GM18870 (cell line): ENCODE data around the gene DHRS3.
"Not testable (repeated sequence)": the region's sequence is repeated elsewhere in the genome, so short reads cannot be mapped to it uniquely, and the experiment has no call there.

Source experiments
- ATAC-seq: cut with Tn5 transposase; IDR thresholded peaks from one replicate; pipeline ENCODE4 v1.9.1; 2021; ENCODE audit warnings: moderate library complexity; ENCODE audit not compliant: unreplicated experiment

Gene DHRS3

GRCh38 chr1:12617901-12618660 is at the start of gene DHRS3:
DHRS3 (minus strand) TSS chr1:12618210; CDS start chr1:12617348, 862 bp downstream.
- no peak for ATAC-seq

DNA sequence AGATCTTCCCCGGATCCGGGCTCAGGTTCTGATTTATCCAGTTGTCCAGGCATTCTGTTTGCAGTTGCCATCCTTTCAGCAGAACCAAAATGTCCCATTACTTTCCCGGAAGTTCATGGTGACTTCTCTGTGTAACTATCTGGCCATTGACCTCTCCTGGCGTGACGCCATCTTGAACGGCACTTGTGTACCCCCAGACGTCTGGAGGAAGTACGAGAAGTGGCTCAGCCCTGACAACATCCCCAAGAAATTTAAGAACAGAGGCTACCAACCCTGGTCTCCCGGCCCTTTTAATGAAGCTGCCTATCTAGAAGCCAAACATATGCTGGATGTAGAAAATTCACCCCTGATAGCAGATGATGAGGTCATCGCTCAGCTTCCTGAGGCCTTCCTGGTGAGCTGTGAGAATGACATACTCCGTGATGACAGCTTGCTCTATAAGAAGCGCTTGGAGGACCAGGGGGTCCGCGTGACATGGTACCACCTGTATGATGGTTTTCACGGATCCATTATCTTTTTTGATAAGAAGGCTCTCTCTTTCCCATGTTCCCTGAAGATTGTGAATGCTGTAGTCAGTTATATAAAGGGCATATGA is 48.2 kb upstream of the DHRS3 start:
- ATAC-seq: no peak

GRCh38 chr1:12665511-12665910 is 47.5 kb upstream of the DHRS3 start:
- ATAC-seq: no peak

DNA sequence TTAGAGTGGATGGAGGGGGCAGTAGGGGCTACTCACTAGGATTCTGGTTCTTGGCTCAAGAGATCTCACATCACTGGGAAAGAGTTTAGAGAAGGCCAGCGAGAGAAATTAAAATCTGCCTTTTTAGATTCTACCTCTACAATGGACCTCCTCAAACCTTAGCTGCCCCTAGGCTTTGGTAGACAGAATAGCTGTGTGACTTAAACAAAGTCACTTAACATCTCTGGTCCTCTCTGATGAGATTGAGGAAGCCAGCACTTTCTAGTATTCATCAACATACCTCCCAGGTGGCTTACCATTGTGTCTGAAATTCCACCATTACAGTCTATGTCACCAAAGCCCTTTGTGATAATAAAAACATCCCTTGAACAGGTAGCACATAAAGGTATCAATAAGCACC is 44.5 kb upstream of the DHRS3 start:
- ATAC-seq: no peak

DNA sequence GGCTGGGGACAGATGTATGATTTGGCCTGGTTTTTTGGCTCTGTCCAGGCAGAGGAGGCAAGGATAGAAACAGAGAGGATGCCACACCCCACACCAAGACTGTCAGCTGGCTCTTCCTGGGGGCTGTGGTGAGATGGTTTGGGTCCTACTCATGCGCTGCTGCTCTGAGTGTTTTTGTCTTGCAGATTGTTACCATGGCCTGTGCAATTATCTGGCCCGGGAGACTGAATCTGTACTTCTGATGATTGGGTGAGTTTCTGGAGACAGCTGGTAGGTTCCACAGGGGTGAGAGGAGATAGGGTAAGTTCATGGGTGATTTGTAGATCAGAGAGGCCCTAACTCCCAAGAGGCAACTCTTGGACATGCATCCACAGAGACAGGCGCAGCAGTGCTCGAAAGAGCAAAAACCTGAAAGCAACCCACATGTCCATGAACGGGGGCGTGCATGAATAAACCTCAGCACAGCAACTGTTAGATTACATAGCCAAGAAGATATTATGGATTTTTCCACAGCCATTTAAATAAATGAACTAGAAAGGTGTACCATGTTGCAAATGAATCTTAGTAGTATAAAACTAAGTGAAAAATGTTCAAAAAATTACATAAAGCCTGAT is 43.7 kb upstream of the DHRS3 start:
- ATAC-seq: no peak

GRCh38 chr1:12658531-12659453 is 40.8 kb upstream of the DHRS3 start:
- no peak for ATAC-seq

DNA sequence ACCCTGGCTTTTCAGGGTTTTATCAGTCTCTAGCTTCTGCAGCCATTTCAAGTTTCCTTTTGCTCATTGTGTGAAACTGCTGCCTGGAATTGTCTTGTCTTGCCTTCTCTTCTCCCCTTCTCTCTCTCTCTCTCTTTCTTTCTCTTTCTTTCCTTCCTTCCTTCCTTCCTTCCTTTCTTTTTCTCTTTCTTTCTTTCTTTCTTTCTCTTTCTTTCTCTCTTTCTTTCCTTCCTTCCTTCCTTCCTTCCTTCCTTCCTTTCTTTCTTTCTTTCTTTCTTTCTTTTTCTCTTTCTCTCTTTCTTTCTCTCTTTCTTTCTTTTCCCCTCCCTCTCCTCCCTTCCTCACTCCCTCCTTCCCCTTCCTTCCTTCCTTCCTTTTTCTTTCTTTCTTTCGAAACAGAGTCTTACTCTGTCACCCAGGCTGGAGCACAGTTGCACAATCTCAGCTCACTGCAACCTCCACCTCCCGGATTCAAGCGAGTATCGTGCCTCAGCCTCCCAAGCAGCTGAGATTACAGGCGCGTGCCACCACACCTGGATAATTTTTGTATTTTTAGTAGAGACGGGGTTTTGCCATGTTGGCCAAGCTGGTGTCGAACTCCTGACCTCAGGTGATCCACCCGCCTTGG is 40.0 kb upstream of the DHRS3 start:
- not testable (repeated sequence) for ATAC-seq

DNA sequence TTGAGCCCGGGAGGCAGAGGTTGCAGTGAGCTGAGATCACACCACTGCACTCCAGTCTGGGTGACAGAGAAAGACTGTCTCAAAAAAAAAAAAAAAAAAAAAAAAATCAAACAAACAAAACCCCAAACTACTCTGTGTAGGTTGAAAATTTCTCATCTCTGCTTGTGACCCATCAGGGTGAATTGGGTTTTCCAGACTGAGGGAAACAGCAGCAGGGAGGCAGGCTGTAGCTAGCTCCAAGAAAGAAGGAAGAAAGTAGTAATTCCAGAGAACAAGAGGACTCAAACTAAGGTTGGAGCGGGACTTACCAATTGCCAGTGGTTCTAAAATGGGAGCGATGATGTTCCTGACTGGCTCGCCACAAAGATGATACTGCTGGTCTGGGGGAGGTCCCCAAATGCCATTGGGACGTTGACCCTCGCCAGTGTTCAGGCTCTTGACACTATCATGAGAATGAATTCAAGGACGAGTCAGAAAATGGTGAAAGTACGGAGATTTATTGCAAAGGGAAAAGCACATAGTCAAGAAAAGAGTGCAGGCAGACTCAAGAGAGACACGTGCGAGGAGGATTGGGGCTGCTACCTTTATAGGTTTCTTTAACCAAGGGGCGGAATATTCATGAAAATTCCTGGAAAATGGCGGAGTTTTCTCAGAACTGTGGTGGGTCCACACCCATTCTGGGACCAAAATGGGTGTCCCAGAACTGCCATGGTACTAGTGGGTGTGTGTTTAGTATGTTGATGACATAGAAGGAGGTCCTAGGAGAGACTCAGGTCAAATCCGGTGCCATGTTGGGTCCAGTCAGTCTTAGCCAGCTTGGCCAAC is 39.3 kb upstream of the DHRS3 start:
- ATAC-seq: no peak

GRCh38 chr1:12656575-12656974 is 38.6 kb upstream of the DHRS3 start:
- no peak for ATAC-seq

- ATAC-seq: no peak
These were observed 36.6 kb upstream of the DHRS3 start for GRCh38 chr1:12654657-12655056.

- no peak for ATAC-seq
These were observed 36.1 kb upstream of the DHRS3 start for GRCh38 chr1:12654004-12654567.

- no peak for ATAC-seq
These were observed 32.0 kb upstream of the DHRS3 start for GRCh38 chr1:12649971-12650421.

DNA sequence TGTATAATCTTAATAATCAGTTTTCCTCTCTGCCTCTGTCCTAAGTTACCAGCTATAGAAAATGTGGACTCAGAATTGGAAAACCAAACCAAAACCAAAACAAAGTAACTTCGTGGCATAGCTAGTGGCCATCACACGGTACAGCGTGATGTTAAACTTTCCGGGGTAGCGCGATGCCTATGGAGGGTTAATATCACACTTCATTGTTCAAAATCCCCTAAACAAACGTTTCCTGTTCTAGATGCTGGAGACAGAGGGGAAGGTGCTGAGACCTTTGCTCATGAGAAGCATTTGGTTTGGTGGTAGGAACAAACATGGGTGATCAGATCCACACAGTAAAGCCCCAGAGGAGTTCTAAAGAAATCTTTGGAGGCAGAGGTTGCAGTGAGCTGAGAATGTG is 30.7 kb upstream of the DHRS3 start:
- no peak for ATAC-seq

GRCh38 chr1:12645401-12645800 is 27.4 kb upstream of the DHRS3 start:
- not testable (repeated sequence) for ATAC-seq

DNA sequence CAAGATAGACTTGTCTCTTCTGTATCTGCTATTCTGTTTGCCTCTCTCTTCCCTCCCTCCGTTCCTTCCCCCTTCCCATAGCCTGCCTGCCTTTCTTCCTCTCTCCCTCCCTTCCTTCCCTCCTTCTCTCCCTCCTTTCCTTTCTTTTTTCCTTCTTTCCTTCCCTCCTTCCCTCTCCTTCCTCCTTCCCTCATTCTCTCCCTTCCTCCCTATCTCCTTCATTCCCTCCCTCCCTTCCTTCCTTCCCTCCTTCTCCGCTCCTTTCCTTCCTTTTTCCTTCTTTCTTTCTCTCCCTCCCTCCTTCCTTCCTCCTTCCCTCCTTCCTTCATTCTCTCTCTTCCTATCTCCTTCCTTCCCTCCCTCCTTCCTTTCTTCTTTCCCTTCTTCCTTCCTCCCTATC is 26.8 kb upstream of the DHRS3 start:
- no peak for ATAC-seq

- ATAC-seq: no peak
These were observed 26.2 kb upstream of the DHRS3 start for GRCh38 chr1:12644237-12644636.

GRCh38 chr1:12643785-12644184 is 25.8 kb upstream of the DHRS3 start, which contains the start of gene AADACL4:
AADACL4 (plus strand) TSS chr1:12644085; CDS start chr1:12644547, 462 bp downstream.
- no peak for ATAC-seq

DNA sequence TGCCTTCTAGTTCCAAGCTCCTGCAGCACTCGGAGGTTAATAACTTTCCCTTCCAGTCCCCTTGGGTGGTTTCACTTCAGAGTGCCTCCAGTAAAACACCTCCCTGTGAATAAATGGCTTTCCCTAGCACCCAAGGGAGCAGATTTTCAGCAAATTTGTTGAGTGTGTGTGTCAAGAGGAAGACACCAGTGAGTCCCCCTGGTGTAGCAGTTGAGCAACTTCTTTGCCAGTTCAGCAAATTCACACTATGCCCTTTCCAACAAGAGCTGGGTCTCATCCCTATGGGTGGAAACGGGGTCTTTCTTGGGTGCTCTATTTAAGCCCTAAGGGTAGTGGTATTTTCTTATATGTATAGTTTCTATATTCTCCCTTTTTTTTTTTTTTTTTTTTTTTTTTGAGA is 25.1 kb upstream of the DHRS3 start:
- no peak for ATAC-seq

- no peak for ATAC-seq
These were observed 22.9 kb upstream of the DHRS3 start for GRCh38 chr1:12640958-12641272.
